HL-60 (cell line): Measurements from ENCODE around the gene B9D1.

Experiments
- GABPA ChIP-seq: IDR thresholded peaks from 2 replicates; pipeline ENCODE4 v1.6.1; 2012; ENCODE audit warnings: low read depth
- POLR2AphosphoS5 ChIP-seq: IDR thresholded peaks from 2 replicates; pipeline ENCODE4 v1.6.1; 2012; ENCODE audit warnings: low read depth
- REST ChIP-seq: IDR thresholded peaks from 2 replicates; pipeline ENCODE4 v1.6.1; 2012; ENCODE audit warnings: low read depth; ENCODE audit not compliant: insufficient replicate concordance
- TF ChIP-seq, protein P1 (sequence below): IDR thresholded peaks from one replicate; pipeline ENCODE4 v1.5.1; 2011; ENCODE audit warnings: low read length, control low read depth, inconsistent platforms; ENCODE audit not compliant: insufficient read depth

GRCh38 chr17:19320876-19321275 is 41.6 kb downstream of the B9D1 start:
- TF ChIP-seq, protein P1, sequence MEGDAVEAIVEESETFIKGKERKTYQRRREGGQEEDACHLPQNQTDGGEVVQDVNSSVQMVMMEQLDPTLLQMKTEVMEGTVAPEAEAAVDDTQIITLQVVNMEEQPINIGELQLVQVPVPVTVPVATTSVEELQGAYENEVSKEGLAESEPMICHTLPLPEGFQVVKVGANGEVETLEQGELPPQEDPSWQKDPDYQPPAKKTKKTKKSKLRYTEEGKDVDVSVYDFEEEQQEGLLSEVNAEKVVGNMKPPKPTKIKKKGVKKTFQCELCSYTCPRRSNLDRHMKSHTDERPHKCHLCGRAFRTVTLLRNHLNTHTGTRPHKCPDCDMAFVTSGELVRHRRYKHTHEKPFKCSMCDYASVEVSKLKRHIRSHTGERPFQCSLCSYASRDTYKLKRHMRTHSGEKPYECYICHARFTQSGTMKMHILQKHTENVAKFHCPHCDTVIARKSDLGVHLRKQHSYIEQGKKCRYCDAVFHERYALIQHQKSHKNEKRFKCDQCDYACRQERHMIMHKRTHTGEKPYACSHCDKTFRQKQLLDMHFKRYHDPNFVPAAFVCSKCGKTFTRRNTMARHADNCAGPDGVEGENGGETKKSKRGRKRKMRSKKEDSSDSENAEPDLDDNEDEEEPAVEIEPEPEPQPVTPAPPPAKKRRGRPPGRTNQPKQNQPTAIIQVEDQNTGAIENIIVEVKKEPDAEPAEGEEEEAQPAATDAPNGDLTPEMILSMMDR: no peak
- TF ChIP-seq POLR2AphosphoS5: no peak
- TF ChIP-seq REST: no peak
- TF ChIP-seq GABPA: no peak
